HCT116 (cell line): ENCODE measurements around the gene GRM8.

Experiments
- CTCF ChIP-seq, 3 experiments: fragments of 200-600 bp in 1 of 3; sonication (generic) in 1 of 3; IDR thresholded peaks in 2 of 3; conservative IDR thresholded peaks in 1 of 3; 2 replicates each; pipeline ENCODE4 v1.5.1; 2012 to 2017; ENCODE audit warnings: low read depth in 2 of 3, low read length in 2 of 3, antibody characterized with exemption in 1 of 3, borderline replicate concordance in 1 of 3, control low read depth in 1 of 3, mild to moderate bottlenecking in 1 of 3, mixed read lengths in 1 of 3, mixed run types in 1 of 3, moderate library complexity in 1 of 3; ENCODE audit not compliant: insufficient read depth in 1 of 3
- SRF ChIP-seq: IDR thresholded peaks from 2 replicates; pipeline ENCODE4 v1.6.1; 2012; ENCODE audit warnings: low read depth

GRCh38 chr7:127209886-127210285 lies 42.9 kb downstream of the GRM8 start:
- TF ChIP-seq CTCF (IDR thresholded peaks at IDR 0.05 in 2 of 3, conservative IDR thresholded peaks at IDR 0.05 in 1 of 3; ENCODE audit: borderline replicate concordance in 1 of 3, insufficient read depth in 1 of 3, low read depth in 2 of 3, low read length in 2 of 3) (no peak), SRF (no peak)
